Left ventricle myocardium inferior (tissue), 1 donor: Measurements from ENCODE around the gene ARF3. TPM values are rescaled to one million over a fixed set of nuclear protein-coding genes. Genes with fewer than 3 reads are reported as not detected.
A peak's percentile ranks its signal among the peaks of the same experiment; 100 is the strongest.

ENCODE experiments used
- DNase-seq: peaks from one replicate; pipeline ENCODE4 v3.0.0-alpha.2; 2020
- H3K27ac ChIP-seq: fragments of 200-600 bp; replicated peaks from 2 replicates; pipeline ENCODE4 v1.8.0; 2021
- H3K27me3 ChIP-seq: fragments of 200-600 bp; 2 replicates; pipeline ENCODE4 v1.8.0; 2021; ENCODE audit warnings: low read depth
- H3K36me3 ChIP-seq: fragments of 200-600 bp; 2 replicates; pipeline ENCODE4 v1.8.0; 2021
- H3K4me1 ChIP-seq: fragments of 200-600 bp; 2 replicates; pipeline ENCODE4 v1.8.0; 2021
- H3K4me3 ChIP-seq: fragments of 200-600 bp; 2 replicates; pipeline ENCODE4 v1.8.0; 2021; ENCODE audit warnings: mild to moderate bottlenecking, moderate library complexity
- H3K9me3 ChIP-seq: fragments of 200-600 bp; replicated peaks from 2 replicates; pipeline ENCODE4 v1.8.0; 2021
- CTCF ChIP-seq: fragments of 200-600 bp; IDR thresholded peaks from 2 replicates; pipeline ENCODE4 v1.8.0; 2021; ENCODE audit warnings: antibody characterized with exemption, mild to moderate bottlenecking, borderline replicate concordance
- intact Hi-C: fragments of 100-400 bp; cut with micrococcal nuclease; formaldehyde crosslinking; loops from one replicate; pipeline ENCODE4 v1.11.0; 2022
- total RNA-seq: library from RNA; stranded (reverse); fragmentation: NEBNext Ultra II Directional; extraction: Animal tissue kit (Norgen Biotek cat#: 25700); gene quantifications from one replicate; pipeline ENCODE4 v1.2.1, GENCODE V29; 2021
- donor health status: DM: no; HTN: yes; CAD: no; lungs with severe emphysema.

The ARF3 gene
- total RNA-seq, 1 donor from 2014 or later: 49.6 TPM

- Histone ChIP-seq H3K4me1 (peaks cover 46% of the 10 kb centered on the region), H3K9me3 (no peaks in the 10 kb centered on the region), H3K27ac (no peak overlapping the region), H3K4me3 (peak overlapping the region; percentile 59), H3K27me3 (peaks cover 100% of the 10 kb centered on the region), H3K36me3 (no peaks in the 10 kb centered on the region)
- intact Hi-C loops: no loop called here
- no peak for DNase-seq
- no peak for TF ChIP-seq CTCF
These were observed 23.2 kb upstream of the ARF3 start for GRCh38 chr12:48980389-48980952.

- intact Hi-C loops: no loop called here
- Histone ChIP-seq H3K4me1 (peaks cover 42% of the 10 kb centered on the region), H3K27ac (no peak overlapping the region), H3K27me3 (peaks cover 100% of the 10 kb centered on the region), H3K9me3 (no peaks in the 10 kb centered on the region), H3K4me3 (peak overlapping the region; percentile 59), H3K36me3 (no peaks in the 10 kb centered on the region)
- DNase-seq: no peak
- no peak for TF ChIP-seq CTCF
These were observed 22.5 kb upstream of the ARF3 start for GRCh38 chr12:48979602-48980388.

DNA sequence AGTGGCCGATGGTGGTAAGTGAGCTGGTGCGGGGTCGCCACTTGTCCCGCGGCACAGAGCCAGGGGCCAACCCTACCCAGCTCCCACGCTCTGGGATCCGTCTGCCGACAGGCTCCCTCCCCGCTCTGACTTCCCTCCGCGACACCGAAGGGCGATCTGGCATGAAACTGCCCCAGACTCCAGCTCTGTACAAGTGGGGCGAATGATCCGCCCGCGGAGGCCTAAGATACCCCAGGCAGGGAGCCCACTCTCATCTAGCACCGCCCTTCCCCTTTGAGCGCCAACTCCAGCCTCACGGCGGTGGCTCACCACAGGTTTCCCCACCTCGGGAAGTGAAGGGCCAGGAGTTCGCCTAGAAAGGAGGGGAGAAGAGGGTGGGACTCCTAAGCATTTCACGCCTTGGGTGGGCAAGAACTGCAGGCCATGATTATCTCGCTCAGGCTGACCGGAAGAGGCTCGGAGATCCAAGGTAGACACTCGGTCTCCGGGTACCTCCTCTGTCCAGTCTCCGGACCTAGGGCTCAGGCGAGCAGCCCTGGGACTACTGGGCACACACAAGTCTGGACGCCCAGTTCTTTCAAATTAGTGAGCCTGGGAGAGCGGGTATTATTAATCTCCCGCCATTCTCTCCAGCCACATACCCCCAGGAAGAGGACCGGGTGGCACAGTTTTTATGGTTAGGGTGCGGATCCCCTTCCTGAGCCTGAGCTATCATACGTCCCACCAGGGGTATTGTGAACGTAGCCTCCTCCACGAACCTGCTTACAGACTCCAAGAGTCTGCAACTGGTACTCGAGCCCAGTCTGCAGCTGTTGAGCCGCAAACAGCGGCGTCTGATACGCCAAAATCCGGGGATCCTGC is 21.7 kb upstream of the ARF3 start:
- Histone ChIP-seq H3K4me1 (peaks cover 45% of the 10 kb centered on the region), H3K9me3 (no peaks in the 10 kb centered on the region), H3K27ac (no peak overlapping the region), H3K27me3 (peaks cover 100% of the 10 kb centered on the region), H3K36me3 (no peaks in the 10 kb centered on the region), H3K4me3 (peak overlapping the region; percentile 59)
- intact Hi-C loops: no loop called here
- no peak for TF ChIP-seq CTCF
- DNase-seq: no peak

DNA sequence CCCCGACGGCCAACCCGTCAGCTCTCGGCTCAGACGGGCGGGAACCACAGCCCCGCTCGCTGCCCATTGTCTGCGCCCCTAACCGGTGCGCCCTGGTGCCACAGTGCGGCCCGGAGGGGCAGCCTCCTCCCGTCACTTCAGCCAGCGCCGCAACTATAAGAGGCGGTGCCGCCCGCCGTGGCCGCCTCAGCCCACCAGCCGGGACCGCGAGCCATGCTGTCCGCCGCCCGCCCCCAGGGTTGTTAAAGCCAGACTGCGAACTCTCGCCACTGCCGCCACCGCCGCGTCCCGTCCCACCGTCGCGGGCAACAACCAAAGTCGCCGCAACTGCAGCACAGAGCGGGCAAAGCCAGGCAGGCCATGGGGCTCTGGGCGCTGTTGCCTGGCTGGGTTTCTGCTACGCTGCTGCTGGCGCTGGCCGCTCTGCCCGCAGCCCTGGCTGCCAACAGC is 21.0 kb upstream of the ARF3 start, which contains the start of gene WNT1:
Gene WNT1, plus strand, starts transcription at position 32 of the 450 bp plus-strand sequence. Its CDS starts 329 bp downstream, at position 361.
- Histone ChIP-seq H3K27me3 (peaks cover 100% of the 10 kb centered on the region), H3K4me1 (peaks cover 46% of the 10 kb centered on the region), H3K36me3 (no peaks in the 10 kb centered on the region), H3K27ac (no peak within 1 kb of the TSS), H3K4me3 (peak within 1 kb of the TSS; percentile 59), H3K9me3 (no peaks in the 10 kb centered on the region)
- no peak for DNase-seq
- intact Hi-C loops: no loop called here
- TF ChIP-seq CTCF: peak; percentile 42
